Globus pallidus (tissue), 1 donor: ENCODE measurements around the gene STXBP2.
A peak's percentile ranks its signal among the peaks of the same experiment; 100 is the strongest.

Source experiments
- DNase-seq: peaks from one replicate; pipeline ENCODE4 v3.0.0-alpha.2; 2015; ENCODE audit warnings: low spot score

The STXBP2 gene

DNA sequence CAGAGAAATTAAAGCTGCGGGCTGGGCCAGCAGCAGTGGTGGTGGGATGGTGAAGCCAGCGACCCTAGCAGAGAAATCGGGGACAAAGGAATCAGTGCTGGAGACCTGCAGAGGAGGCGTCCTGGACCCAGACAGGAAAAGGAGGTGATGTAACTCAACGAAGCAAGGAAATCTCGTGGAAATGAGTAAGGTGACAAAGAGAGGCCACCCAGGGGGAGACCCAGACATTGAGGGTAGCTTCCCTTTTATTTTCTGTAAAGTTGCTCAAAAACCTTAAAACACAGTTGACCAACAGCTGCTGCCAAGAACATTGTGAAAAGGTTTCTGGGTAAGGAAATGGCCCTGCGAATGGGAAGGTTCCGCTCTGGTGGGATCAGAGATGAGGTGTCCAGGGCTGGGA is 18.7 kb downstream of the STXBP2 start:
- DNase-seq, result no peak

DNA sequence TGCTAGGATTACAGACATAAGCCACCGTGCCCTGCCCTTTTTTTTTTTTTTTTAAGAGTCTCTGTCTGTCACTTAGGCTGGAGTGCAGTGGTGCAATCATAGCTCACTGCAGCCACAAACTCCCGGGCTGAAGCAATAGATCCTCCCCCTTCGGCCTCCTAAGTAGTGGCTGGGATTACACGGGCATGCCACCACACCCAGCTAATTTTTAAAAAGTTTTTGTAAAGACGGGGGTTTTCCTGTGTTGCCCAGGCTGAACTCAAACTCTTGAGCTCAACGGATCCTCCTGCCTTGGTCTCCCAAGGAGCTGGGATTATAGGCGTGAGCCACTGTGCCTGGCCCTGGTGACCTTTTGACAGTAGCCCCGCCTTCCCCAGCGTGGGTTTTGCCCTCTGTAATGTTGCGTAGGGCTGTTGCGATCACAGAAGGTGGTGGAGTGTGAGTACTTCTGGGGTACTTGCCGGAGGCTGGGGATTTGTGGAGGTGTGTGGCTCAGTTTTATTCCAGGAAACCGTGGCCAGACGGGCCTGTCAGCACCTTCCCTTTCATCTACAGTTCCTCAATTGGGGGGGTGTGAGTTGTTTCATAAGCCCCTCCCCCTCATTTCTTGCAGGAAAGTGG is 20.3 kb downstream of the STXBP2 start:
- DNase-seq, result no peak

DNA sequence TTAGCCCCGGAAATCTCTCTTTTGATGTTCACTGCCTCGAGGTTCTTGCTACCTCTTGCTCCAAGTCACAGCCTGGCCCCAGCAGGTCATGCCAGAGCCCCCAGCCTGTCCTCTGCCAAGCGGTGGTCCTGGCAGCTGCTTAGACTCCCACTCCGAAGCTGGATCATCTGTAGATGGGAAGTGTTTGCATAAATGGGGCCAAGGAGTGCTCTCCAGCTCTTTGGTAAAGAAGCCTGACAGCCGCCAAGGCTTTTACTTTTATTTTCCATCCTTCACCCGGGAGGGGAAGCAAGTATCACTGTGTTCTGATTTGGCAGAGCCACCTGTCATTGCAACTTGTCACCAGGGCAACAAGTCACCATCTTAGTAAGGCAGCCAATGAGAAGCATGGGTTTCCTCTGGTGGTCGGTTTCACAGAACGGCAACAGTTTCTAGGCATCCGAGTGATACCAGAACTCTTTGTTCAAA is 21.3 kb downstream of the STXBP2 start:
- peak; percentile 40 for DNase-seq

DNA sequence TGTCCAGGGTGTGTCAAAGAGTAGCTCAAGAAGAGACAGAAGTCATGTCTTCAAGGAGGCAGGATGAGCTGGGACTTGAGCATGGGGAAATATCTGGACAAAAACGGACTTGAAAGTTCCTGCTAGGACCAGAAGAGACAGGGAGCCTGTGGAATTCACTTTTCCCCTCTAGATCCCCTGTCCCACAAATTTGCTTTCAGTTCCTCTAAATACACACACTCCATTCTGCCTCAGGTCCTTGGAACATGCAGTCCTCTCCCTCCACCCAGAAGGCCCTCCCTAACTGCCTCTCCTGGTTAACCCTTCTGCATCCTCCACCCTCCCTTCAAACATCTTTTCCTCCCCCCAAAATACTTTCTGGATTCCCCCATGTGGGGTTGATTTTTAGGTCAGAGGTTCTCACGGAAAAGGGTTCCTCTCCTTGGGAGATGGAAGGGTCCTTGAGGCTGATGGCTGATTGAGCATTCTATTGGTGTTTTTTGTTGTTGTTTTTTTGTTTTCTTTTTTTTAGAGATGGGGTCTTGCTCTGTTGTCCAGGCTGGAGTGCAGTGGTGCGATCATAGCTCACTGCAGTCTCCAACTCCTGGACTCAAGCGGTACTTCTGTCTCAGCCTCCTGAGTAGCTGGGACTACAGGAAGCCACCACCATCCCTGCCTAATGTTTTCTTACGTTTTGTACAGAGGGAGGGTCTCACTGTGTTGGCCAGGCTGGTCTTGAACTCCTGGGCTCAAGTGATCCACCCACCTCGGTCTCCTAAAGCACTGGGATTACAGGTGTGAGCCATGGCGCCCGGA is 25.0 kb downstream of the STXBP2 start:
- no peak for DNase-seq

DNA sequence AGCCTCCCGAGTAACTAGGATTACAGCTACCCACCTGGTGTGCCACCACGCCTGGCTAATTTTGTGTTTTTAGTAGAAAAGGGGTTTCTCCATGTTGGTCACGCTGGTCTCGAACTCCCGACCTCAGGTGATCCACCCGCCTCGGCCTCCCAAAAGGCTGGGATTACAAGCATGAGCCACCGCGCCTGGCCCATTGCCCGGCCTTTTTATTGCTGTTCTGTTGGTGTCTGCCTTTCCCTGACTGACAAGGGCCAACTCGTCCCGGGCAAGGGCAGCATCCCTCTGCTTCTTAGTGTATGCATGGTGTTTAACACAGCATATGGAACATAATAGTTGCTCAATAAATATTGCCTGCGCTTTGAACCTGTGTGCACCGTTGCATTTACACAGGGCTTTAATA is 25.7 kb downstream of the STXBP2 start:
- no peak for DNase-seq

DNA sequence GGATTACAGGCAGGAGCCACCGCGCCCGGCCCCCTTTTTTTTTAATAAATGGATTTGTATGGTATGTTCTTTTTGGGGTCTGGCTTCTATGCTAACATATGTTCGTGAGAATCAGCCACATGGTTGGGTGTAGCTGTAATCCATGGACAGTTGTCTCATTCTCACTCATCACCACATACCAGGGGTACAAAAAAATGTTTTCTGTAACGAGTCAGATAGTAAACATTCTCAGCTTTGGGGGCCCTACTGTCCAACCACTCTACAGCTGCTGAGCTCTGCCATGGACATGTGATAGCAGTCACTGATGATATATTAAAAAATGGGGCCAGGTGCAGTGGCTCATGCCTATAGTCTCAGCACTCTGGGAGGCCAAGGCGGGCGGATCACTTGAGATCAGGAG is 26.8 kb downstream of the STXBP2 start:
- no peak for DNase-seq

DNA sequence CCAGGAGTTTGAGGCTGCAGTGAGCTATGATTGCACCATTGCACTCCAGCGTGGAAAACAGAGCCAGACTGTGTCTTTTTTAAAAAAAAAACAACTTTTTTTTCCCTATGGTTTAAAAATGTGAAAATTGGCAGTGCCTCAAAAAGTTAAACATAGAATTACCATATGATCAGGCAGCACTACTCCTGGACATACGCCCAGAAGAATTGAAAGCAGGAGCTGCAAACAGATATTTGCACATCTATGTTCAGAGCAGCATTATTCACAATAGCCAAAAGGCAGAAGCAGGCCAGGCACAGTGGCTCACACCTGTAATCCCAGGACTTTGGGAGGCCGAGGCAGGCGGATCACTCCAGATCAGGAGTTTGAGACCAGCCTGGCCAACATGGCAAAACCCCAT is 28.2 kb downstream of the STXBP2 start:
- DNase-seq, result no peak

DNA sequence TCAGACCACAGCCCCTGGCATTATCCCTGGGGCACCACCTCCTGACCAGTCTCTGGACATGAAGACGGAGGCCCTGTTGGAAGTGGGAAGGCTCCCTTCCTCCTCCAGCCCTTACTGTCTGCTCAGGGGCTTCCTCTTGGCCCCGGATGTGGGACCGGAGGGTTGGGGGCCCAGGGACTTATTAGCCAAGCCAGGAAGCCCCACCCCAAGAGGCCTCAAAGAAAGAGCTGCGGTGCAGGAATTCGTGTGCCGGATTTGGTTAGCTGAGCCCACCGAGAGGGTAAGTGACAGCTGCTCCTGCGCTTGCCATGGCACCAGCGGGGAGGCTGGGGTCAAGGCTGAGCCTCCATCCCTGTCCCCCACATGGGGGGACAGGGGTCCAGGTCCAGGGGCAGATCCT is 31.9 kb downstream of the STXBP2 start, which contains the start of gene RETN:
TSS of gene RETN (plus strand) at position 208 of the 400 bp plus-strand sequence. CDS start 278 bp downstream, outside the sequence.
- no peak for DNase-seq

DNA sequence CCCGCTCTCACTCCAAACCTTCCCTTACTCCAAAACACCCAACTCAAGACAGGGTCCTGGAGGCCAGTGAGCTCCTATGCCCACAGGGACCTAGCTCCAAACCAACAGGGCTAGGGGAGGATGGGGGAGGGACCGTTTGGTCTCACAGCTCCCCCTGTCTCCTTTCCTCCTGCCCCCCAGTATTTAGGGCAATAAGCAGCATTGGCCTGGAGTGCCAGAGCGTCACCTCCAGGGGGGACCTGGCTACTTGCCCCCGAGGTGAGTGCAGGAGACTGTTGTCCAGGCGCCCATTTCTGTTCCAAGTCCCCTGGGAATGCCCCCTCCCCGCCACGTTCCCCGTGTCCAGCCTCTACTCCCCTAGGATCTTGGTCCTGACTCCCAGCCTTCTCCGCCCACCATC is 32.7 kb downstream of the STXBP2 start:
- DNase-seq, result no peak

DNA sequence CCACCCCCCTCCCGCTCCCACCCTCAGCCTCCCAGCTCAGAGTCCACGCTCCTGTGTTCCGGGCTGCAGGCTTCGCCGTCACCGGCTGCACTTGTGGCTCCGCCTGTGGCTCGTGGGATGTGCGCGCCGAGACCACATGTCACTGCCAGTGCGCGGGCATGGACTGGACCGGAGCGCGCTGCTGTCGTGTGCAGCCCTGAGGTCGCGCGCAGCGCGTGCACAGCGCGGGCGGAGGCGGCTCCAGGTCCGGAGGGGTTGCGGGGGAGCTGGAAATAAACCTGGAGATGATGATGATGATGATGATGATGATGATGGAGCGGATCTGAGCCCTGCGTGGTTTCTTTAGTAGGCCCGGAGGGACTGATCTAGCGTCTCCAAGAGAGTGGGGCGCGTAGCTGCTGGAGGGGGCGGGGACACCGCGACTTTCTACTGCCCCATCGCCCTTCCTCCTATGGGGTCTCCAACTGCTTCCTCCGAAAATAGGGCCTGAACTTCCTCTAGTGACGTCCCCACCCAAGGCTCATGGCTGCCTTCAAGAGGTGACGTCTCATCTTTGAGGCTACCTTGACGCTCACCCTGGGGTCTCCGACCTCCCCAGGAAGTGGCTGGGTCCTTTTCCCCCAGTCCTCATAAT is 33.4 kb downstream of the STXBP2 start:
- no peak for DNase-seq

DNA sequence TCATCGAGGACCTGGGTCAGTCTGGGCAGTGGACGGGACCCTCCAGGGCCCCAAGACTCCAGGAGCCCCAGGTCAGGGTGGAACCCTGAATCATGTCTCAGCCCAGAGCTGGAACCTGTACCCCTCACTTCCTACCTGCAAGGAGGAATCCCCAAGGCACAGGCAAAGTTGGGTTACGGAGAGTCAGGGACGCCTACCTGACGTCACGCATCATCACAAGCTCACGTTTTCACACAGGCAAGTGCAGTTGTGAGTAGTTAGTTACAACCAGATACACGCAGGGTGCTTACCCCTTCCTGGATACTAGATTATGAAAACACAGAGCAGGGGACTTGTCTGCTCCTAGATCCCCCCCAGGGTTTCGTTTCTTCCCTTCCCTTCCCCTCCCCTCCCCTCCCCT is 33.9 kb downstream of the STXBP2 start:
- no peak for DNase-seq

DNA sequence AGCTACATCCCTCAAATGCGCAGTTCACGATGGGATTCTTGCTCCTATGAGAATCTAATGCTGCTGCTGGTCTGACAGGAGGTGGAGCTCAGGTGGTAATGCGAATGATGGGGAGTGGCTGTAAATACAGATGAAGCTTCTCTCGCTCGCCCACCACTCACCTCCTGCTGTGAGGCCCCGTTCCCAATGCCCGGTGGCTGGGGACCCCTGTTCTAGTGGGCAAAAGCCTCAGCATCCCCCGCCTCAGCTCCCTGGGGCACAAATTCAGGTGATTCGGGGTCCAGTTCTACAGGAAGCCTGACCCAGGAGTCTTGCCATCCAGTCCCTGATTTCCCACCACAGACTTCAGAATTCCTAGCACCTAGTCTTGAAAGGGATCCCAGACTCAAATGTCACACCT is 35.6 kb downstream of the STXBP2 start:
- no peak for DNase-seq

DNA sequence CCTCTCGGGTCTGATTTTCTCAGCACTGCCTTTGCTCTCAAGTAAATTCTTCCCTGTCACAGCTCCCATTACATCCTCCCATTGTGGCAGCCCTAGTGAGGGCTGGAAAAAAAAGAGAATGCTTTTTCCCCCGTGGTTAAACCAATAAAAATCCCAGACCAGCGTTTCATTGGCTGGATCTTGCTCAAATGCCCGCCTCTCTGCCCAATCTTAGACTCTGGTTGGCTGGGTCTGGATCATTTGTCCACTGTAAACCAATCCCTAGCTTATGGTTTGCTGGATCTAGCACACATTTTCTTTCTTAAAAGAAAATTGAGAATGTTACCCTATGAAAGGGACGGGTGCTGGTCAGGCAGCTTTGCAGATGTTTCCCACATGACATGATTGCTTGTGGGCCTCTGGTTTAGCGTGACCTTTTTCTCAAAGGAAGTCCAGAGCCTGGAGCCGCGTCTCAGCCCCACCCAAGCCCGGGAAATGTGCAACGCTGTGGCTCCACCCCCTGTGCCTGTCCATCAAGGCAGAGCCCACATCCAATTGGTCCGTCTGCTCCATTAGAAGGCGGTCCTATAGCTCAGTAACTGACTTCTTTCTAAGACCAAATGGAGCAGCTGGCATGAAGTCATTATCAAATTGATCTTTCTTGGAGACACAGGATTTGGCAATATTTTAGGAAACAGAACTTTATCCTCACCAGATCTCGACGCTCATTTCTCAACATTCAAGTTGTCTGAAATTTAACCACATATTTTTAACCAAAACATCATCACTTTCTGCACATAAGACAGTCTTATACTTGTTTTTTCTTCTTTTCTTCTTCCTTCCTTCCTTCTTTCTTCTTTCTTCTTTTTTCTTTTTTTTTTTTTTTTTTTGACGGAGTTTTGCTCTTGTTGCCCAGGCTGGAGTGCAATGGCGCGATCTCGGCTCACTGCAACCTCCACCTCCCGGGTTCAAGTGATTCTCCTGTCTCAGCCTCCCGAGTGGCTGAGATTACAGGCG is 37.4 kb downstream of the STXBP2 start:
- DNase-seq, result no peak

DNA sequence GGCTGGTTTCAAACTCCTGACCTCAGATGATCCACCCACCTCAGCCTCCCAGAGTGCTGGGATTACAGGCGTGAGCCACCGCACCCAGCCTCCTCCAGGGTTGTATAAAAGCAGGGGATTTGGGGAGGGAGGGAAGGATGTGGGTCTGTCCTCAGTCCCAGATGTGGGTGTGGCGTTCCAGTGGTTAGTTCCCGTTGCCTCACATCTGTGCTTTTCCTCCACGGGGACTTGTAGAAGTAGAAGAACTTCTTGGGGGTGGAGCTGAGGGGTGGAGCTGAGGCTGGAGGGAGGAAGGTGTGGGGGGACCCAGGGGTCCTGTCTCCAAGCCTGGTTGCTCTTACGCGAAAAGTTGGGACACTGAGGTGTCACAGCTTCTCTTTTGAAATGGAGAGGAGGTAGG is 39.5 kb downstream of the STXBP2 start:
- DNase-seq, result no peak

DNA sequence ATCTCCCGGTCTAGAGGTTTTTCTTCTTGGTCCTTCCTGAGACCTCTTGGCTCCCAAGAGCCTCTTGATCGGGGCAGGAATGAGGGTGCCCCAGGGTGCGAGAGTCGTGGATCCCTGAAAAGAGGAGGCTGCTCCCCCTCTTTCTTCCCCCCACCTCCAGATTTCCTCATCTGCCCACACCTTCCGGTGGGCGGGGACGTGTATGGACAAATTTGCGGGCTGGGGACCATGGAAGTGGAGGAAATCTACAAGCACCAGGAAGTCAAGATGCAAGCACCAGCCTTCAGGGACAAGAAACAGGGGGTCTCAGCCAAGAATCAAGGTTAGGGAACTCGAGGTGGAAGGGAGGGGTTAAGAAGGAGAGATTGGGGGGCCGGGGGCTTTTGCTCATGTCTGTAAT is 39.9 kb downstream of the STXBP2 start, which contains the start of gene MCEMP1:
TSS of gene MCEMP1 (plus strand) at position 237 of the 400 bp plus-strand sequence. CDS start at position 268, 31 bp downstream.
- no peak for DNase-seq

DNA sequence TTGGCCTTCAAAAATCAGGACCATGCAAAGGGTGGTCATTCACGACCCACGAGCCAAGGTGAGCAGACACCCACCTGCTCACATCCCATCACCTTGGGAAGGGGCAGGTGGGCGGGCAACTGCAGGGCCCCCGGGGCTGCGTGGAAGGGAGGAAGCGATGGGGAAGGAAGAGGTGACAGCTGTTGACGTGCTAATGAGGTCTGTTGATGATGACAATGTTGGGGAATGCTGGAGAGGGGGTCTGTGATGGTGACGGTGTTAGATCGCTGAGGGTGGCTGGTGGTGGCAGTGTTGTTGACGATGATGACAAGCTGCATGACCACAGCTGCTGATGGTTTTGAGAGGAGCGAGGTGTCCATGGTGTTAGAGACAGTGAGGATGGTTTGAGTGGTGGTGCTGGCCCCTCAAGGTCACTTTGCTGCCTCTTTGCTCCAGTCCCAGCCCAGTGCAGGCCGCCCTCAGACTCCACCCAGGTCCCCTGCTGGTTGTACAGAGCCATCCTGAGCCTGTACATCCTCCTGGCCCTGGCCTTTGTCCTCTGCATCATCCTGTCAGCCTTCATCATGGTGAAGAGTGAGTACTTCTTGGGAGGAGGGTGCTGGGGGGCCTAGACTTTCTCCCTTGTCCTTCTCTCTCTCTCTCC is 40.9 kb downstream of the STXBP2 start:
- no peak for DNase-seq

DNA sequence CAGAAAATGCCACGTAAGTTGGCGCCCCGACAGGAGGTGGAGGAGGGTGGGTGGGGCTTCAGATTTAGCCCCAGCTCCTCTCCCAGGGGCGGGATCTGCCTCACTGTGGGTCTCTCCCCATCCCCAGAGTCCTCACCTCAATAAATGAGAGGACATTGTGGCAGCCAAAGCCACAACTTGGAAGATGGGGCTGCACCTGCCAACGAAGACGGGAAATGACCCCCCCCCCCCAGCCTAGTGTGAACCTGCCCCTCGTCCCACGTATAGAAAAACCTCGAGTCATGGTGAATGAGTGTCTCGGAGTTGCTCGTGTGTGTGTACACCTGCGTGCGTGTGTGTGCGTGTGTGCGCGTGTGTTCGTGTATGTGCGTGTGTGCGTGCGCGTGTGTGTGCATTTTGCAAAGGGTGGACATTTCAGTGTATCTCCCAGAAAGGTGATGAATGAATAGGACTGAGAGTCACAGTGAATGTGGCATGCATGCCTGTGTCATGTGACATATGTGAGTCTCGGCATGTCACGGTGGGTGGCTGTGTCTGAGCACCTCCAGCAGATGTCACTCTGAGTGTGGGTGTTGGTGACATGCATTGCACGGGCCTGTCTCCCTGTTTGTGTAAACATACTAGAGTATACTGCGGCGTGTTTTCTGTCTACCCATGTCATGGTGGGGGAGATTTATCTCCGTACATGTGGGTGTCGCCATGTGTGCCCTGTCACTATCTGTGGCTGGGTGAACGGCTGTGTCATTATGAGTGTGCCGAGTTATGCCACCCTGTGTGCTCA is 42.3 kb downstream of the STXBP2 start:
- no peak for DNase-seq

DNA sequence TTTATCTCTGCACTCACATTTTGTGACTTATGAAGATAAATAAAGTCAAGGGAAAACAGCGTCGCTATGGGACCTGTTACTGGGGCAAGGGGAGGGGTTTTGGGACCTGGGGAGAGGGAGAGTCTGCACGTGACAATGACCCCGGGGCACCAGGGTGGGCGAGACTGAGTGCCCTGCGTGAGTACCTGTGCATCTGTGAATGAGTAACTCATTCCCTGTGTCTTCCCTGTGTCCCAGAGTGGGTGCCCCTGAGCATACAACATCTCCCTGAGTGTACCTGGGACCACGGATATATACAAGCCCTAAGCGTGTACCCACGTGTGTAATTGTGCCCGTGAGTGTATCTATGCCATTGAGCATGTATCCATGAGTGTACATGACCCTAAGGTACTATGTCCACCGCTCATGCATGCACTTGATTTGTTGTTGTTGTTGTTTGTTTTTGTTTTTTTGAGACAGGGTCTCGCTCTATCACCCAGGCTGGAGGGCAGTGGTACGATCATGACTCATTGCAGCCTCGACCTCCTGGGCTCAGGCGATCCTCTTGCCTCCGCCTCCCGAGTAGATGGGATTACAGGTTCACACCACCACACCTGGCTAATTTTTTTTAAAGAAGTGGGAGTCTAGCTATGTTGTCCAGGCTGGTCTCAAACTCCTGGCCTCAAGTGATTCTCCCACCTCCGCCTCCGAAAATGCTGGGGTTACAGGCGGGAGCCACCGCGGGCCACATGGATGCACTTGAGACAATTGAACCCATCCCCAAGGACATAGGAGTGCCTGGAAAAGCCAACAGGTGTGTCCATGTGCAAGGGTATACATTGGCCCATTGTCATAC is 43.1 kb downstream of the STXBP2 start:
- no peak for DNase-seq

DNA sequence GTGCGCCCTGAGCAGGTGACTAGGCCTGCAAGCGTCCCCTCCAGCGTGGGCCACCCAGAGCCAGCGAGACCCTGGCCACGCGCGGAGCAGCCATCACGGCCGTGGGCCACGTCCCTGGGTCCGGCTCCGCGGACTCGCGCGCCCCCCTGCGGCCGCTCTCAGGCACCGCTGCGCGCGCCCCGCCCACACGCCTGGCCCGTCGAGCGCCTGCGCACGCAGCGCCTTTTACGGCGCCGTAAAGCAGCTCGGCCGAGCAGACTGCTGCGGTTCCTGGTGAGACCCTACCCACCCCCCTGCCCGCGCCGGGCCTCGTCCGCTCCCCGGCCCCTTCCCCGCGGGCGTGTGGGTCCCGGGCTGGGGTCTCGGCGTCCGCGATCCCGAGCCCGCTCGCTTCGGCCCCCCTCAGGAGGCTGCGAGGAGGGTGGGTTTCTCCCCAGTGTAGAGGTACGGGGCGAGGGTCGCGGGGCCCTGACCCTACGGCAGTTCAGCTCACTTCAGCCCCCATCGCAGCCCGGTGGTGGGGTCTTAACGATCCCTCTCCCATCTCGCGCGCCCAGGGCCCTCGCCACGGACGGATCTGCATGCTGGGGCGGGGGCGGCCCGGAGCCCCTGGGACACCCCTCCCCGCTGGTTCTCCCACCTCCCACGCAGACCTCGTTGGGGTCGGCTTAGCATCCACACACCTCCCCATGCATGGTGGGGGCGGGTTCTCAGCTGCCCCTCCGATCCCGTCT is 43.9 kb downstream of the STXBP2 start, which contains the start of gene TRAPPC5:
TSS of gene TRAPPC5 (plus strand) at position 228 of the 734 bp plus-strand sequence. CDS start 1,421 bp downstream, outside the sequence.
- DNase-seq, result peak; percentile 75
